ENCODE data around the gene SETX.

DNA sequence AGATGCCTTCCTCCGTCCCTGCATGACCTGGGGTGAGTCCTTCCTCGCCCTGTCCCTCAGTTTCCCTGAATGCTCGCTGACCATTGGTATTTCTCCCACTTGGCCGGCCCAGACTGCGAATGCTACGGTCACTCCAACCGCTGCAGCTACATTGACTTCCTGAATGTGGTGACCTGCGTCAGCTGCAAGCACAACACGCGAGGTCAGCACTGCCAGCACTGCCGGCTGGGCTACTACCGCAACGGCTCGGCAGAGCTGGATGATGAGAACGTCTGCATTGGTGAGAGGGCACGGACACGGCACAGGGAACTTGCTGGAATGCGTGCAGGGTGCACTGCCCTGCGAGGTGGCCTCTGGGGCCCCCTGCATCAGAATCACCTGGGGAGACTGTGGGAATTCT is 115.8 kb downstream of the SETX start:
- TF ChIP-seq, protein P1, sequence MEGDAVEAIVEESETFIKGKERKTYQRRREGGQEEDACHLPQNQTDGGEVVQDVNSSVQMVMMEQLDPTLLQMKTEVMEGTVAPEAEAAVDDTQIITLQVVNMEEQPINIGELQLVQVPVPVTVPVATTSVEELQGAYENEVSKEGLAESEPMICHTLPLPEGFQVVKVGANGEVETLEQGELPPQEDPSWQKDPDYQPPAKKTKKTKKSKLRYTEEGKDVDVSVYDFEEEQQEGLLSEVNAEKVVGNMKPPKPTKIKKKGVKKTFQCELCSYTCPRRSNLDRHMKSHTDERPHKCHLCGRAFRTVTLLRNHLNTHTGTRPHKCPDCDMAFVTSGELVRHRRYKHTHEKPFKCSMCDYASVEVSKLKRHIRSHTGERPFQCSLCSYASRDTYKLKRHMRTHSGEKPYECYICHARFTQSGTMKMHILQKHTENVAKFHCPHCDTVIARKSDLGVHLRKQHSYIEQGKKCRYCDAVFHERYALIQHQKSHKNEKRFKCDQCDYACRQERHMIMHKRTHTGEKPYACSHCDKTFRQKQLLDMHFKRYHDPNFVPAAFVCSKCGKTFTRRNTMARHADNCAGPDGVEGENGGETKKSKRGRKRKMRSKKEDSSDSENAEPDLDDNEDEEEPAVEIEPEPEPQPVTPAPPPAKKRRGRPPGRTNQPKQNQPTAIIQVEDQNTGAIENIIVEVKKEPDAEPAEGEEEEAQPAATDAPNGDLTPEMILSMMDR (conservative IDR thresholded peaks at IDR 0.05; ENCODE audit: low read length) = no peak
- no peak for TF ChIP-seq EZH2phosphoT487 (IDR thresholded peaks at IDR 0.05; ENCODE audit: borderline replicate concordance, low read depth, low read length)

All from OCI-LY7 (cell line).